UCSD-AML1 (cell line): ENCODE measurements around the gene PHTF2.
"Not testable (repeated sequence)": the region's sequence is repeated elsewhere in the genome, so short reads cannot be mapped to it uniquely, and the experiment has no call there.

Experiments used
- DNase-seq: peaks from one replicate; lab custom pipeline; 2025; ENCODE audit not compliant: unreplicated experiment; lab: John Stamatoyannopoulos, UW

The PHTF2 gene

GRCh38 chr7:77827999-77828398, 29.4 kb downstream of the PHTF2 start:
- DNase-seq: no peak

- no peak for DNase-seq
These were observed 32.2 kb downstream of the PHTF2 start for GRCh38 chr7:77830649-77831355.

GRCh38 chr7:77831481-77831880, 32.9 kb downstream of the PHTF2 start:
- DNase-seq: no peak

DNA sequence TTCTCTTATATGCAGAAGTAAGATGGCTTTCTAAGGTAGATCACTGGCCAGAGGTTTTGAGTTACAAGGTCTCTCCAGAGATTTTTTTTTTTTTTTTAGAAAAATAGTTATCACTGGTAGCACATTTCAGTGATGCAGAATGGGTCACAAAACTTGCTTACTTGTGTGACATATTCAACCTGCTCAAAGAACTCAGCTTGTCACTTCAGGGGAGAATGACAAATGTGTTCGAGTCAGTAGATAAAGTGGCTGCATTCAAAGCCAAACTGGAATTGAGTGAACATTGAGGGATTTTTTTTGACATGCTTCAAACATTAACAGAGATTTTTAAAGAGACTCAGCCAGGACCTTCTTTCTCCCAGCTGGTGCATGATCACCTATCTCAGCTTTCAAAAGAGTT, 33.4 kb downstream of the PHTF2 start:
- DNase-seq: no peak

DNA sequence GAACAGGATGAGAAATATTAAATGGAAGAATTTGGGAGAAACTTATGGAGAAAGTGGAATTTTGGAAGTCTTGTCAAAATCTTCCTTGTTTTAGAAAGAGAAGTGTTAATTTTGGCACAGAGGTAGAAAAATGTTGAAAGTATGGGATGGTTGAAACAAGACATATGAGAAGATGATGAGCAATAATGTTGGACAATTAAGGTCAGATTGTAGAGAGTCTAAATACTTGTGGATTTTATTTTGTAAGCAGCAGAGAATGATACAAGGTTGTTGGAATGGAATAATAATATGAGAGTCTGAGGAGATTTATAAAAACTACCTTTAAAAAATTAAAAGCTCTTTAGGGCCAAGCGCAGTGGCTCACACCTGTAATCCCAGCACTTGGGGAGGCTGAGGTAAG, 34.6 kb downstream of the PHTF2 start:
- no peak for DNase-seq

- not testable (repeated sequence) for DNase-seq
These were observed 37.9 kb downstream of the PHTF2 start for GRCh38 chr7:77836425-77836824.

GRCh38 chr7:77837275-77837674, 38.7 kb downstream of the PHTF2 start:
- no peak for DNase-seq

DNA sequence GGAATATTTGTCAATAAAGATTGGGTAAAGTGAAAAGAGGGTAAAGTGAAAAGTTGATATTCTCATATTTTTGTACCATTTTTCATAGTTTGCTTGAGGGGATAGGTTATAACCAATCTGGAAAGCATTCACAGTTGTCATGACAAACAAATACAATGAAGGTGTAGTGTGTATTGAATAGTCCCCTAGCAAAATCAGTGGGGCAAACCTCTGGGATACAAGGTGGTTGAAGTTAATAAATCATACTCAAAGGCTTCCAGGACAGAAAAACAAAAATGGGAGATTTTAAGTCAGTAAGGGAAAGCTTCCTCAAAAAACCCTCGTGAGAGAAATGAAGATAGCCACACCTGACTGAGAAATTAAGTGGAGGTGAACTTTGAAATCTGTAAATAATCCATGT, 39.4 kb downstream of the PHTF2 start:
- no peak for DNase-seq

GRCh38 chr7:77838929-77839491, 40.4 kb downstream of the PHTF2 start:
- DNase-seq: no peak

DNA sequence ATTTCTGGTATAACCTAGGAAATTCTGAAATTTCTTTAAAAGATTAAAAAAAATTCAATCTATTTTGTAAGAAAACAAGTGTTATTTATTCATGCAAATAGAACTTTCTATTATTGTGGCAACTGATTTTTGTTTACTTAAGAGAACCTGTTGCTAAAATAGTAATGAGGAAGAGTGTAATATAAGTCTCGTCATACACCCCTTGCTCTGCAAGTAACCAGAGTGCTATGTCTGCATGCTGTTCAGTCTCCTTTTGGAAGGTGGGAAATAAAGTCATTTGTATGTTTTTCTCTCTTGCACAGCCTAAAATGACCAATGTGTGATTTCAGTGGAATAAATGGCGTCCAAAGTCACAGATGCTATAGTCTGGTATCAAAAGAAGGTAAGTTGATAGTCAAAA, 41.3 kb downstream of the PHTF2 start:
- DNase-seq: no peak

DNA sequence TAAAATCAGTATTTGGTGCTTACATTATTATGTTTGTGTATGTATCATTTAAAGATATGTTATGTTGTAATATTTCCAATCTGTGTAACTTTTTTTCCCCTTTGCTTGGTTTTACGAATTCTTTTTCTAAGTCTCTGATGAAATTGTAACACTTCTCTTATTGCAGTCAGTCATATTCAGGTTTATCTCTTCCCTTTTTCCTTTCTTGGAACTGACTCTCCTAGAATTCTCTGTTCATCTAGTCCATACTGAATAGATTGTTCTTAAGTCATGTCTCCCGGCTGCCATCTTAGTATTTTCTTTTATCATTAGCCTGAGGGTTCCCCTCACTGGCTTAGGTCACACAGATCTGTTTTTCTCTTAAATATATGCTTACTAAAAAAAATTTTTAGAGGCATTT, 44.6 kb downstream of the PHTF2 start:
- DNase-seq: no peak

DNA sequence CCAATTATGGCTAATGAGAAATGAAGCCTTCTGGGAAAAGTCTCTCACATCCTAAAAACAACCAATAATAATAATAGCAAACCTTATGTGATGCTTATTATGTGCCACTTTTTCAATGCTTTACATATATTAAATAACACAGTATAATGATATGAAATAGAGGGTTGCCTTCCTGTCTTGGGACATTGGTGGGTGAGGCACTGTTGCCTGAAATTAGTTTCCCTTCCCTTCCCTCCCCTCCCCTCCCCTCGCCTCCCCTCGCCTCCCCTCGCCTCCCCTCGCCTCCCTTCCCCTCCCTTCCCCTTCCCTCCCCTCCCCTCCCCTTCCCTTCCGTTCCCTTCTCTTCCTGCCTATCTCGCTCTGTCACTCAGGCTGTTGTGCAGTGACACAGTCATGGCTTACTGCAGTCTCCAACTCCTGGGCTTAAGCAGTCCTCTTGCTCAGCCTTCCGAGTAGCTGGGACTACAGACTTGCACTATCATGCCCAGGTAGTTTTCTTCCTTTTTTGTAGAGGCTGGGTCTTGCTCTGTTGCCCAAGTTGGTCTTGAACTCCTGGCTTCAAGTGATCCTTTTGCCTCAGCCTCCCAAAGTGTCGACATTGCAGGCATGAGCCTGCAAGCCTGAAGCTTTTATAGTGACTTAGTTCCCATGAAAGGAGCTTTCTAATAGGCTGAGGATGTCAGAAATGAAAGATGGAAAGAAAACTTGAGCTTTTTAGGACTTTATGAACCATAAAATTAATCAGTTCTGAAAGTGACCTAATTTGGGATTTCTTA, 47.9 kb downstream of the PHTF2 start:
- no peak for DNase-seq

DNA sequence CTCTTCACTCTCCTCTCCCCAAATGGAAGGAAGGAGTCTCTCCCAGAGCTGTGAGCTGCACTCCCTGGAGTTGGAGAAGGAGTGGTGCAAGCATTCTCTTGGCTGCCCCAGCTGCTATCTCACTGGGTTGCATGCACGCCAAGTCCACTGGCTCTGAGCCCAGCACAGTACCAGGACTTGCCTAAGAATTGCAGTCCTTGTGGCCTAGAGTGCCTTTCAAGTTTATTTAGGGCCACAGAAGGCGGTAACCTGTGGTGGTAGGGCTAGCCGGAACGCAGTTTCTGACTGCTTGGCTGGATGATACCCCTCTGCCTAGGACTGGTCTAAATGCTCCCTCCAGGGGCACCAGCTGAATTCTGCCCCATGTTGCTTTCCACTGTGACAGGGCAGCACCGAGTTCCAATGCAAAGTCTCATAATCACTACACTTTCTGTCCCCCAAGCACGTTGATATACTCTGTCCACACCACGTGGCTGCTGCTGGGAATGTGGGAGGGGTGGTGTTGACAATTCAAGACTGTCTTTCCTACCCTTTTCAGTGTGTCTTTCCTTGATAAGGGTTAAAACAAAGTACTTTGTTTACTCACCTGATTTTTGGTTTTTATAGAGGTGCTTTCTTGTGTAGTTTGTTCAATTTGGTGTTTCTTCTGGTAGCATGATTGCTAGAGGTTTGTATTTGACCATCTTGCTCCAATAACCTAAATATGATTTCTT, 57.0 kb downstream of the PHTF2 start:
- no peak for DNase-seq

DNA sequence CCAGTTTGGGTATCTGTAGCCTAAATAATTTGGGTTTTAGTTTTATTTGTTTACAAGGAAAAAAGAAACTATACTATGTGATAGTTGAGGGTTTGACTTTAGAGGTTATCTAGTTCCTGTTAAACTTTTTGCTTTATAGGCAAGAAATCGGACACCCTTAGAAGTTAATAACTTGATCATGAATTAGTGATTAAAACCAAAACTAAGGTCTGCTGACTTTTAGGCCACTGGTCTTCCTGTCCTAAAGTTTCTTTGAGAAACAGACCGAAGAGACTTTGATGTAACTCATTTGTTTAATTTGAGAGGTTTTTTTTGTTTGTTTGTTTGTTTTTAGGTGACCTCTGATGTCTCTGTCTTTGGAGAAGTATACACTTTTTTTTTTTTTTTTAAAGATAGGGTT, 59.7 kb downstream of the PHTF2 start:
- DNase-seq: no peak

DNA sequence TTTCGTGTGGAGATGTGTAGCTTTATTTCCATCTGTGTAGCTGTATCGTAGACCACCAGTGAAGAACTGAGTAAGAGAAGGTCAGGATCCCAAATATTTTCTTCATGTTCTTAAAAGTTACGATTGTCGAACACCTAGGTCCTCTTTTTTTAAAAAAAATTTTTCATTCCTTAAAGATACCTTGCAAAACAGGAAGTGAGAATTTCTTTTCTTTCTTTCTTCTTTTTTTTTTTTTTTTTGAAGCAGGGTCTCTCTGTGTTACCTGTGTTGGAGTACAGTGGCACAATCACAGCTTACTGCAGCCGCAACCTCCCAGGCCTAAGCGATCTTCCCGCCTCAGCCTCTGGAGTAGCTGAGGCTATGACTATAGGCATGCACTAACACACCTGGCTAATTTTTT, 60.8 kb downstream of the PHTF2 start:
- no peak for DNase-seq

- no peak for DNase-seq
These were observed 64.1 kb downstream of the PHTF2 start for GRCh38 chr7:77862691-77863090.

GRCh38 chr7:77863860-77864259, 65.3 kb downstream of the PHTF2 start:
- no peak for DNase-seq

DNA sequence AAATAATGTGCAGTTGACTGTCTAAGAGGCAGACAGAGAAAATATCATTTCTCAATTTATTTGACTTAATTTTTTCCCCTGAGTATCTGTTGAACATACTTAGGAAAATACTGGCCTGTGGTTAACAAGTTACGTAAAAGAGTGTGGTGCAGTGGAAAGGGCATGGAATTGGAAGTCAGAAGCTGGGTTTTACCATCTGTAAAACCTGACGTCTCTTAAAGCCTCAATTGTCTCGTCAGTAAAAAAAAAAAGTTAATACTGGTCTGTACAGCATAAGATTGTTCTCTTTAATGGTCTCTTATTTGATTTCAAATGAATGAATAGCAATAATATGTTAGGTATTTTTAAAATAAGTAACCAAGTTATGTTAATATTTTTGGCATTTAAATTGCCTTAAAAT, 67.8 kb downstream of the PHTF2 start:
- no peak for DNase-seq

GRCh38 chr7:77866786-77867536, 68.4 kb downstream of the PHTF2 start:
- no peak for DNase-seq

DNA sequence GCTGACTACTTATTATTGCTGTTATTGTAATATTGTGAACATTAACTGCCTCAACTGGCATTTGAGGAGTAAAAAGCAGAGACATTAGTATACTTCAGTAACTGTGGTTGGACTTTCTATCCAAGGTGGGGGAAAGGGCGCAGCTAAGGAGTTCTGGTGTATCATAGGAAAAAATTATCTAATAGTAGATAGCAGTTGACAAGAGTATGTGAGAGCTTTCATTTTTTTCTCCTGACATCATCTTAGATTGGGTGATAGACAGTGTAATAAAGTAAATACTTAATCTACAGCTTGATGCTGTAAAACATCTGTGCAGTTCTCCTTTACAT, 68.9 kb downstream of the PHTF2 start:
- no peak for DNase-seq

- DNase-seq: not testable (repeated sequence)
These were observed 73.7 kb downstream of the PHTF2 start for GRCh38 chr7:77872256-77872655.
